Measurements from ENCODE around the gene PELI2.
A peak's percentile ranks its signal among the peaks of the same experiment; 100 is the strongest.

The PELI2 gene

GRCh38 chr14:56199095-56199981, 81.1 kb downstream of the PELI2 start:
- DNase-seq (ENCODE audit: insufficient read length, low spot score) (no peak), FAIRE-seq (peak; percentile 80)

DNA sequence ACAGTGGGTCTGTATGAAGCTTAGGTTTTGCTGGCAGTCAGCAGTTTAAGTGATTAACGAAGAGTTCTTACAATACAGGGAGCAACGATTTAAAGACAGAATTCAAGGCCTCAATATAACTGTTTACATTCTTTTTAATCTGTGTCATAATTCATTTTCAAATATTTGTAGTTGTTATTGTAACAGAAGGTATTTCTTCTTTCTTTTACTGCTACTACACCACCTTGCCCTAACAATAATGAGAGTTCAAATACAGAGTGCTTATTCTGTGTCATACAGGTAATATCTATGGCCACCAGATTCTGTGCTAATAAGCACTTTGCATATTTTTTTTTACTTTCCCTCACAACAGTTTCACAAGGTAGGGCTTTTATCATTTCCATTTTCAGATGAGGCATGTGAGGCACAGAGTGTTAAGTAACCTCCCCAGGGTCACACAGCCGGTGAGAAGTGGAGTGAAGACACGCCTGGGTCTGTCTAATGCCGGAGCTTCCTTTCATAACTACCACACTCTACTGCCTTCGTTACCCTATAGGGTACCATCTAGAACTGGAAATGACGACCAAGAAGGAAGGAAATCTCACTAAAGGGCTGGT, 81.9 kb downstream of the PELI2 start:
- peak; percentile 58 for FAIRE-seq
- peak; percentile 12 for DNase-seq (ENCODE audit: insufficient read length, low spot score)

DNA sequence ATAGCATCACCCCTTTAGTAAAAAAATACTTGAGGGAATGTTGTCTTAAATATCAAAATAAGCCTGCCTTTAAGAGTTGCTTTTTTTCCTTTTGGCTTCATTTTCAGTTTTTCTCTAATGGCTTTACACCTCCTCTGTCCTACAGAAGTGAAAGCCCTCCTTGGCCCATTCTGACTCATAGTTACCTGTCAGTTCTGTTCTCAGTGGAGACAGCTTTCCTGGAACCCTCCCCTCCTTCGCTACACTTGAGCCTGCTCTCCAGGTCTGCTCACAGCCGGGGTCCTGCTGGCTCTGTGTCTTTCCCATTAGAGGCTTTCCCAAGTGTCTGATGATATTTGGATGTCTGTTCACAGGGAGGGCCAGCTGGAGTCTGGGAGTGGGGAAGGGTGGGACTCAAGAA, 84.0 kb downstream of the PELI2 start:
- FAIRE-seq (peak; percentile 75), DNase-seq (ENCODE audit: insufficient read length, low spot score) (no peak)

DNA sequence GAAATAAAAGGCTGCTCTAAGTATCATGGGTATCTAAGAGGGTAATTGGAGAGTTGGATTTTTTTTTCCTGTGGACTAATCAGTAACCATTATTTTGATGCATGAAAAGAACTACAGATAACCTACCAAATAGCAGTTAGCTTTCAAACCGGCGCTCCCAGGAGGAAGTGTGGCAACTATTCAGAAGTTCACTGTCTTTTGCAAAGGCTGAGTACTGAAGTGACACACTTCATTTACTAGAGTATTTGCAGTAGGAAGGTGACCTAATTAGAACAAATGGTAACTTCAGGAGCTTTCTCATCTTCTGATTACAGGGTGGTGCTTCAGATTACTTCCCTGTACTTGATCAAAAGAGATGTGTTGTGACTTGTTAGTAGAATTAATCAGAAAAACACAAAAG, 87.7 kb downstream of the PELI2 start:
- no peak for FAIRE-seq
- DNase-seq (ENCODE audit: insufficient read length, low spot score), result no peak

DNA sequence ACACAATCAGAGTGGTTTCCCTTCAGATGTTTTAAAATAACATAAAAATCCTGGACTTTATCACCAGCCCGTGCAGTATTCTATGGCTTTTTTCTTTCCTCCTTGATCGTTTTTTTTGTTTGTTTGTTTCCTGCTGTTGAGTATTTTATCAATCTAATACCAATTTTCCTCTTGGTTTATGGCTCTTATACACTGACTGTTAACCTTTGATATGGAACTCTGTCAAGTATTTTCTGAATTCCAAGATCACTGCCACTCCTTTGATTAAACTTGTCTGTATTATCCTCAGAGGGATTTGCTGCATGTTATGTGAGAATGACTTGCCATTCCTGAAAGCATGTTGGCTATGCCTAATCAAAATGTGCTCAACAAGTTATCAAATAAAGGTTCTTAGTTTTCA, 88.4 kb downstream of the PELI2 start:
- no peak for FAIRE-seq
- no peak for DNase-seq (ENCODE audit: insufficient read length, low spot score)

DNA sequence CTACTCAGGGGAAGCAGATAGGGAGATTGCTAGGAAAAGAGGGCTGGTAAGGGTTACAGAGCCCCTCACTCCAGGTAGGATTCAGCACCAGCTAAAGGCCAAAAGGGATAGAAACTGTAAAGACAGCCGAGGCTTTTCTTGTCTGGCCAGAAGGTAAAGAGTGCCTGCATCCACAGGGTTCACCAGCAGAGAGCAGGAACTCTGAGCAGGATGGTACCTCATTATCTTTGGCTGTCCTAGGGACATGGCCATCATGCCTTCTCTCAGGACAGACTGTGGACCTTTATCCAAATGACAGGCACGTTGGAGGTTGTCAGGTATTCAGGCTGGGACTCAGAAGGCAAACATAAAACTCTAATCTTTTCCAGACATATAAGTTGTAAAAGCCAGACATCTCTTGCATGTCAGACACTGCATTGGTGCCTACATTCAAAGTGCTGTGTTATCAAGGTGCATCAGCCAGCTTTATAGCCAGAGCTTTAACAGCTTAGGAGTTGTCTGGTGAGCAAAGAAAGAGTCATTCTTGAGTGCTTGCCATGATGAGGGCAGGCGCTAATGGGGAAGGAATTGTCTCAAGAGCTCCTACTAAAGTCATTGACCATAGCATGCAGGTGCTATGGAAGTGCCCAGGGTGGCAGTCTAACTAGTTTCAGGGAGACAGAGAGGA, 89.5 kb downstream of the PELI2 start:
- no peak for FAIRE-seq
- DNase-seq (ENCODE audit: insufficient read length, low spot score), result no peak

GRCh38 chr14:56208520-56208919, 90.3 kb downstream of the PELI2 start:
- no peak for DNase-seq (ENCODE audit: insufficient read length, low spot score)
- FAIRE-seq, result no peak

- FAIRE-seq (no peak), DNase-seq (ENCODE audit: insufficient read length, low spot score) (no peak)
Measured at GRCh38 chr14:56210571-56210970, 92.4 kb downstream of the PELI2 start.

DNA sequence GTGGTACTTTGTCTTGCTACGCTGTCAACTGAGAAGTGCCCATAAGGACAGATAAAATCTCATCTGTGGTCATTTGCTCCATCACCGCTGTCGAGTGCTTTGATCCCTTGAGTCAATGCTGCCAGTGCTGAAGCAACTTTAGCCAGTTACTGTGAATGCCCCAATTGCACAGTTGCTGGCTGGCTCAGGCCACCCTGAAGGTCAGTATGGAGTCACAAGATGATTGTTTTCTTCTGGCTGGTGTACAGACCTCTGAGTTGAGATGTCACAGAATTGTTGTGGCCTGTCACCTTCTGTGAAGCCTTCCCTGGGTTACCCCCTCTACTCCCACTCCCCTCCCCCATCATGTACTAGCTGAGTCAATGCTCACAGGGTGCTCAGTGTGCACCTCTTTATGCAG, 92.9 kb downstream of the PELI2 start:
- DNase-seq (ENCODE audit: insufficient read length, low spot score), result no peak
- no peak for FAIRE-seq

- DNase-seq (ENCODE audit: insufficient read length, low spot score) (no peak), FAIRE-seq (no peak)
Measured at GRCh38 chr14:56211844-56212243, 93.6 kb downstream of the PELI2 start.

- DNase-seq (ENCODE audit: insufficient read length, low spot score), result no peak
Measured at GRCh38 chr14:56212521-56212920, 94.3 kb downstream of the PELI2 start.

DNA sequence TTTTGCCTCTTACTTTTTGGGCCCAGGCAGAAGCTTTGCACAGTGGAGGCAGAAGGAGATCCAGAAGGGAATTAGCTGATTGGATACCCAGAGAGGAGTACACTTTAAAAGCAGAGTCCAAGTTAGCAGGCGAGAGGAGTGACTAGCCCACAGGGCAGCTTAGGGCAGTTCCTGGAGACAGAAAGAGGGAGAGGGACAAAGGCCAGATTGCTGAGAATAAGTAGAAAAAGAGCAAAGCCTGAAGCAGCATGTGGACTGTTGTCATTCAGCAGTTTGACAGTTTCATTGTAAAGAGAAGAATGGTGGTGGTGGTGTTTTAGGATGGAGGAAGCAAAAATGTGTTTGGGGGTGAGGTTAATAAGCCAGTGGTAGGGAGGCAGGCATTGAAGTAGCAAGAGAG, 95.1 kb downstream of the PELI2 start:
- FAIRE-seq (no peak), DNase-seq (ENCODE audit: insufficient read length, low spot score) (no peak)

More at GRCh38 chr14:56212521-56212920, 94.3 kb downstream of the PELI2 start:
- no peak for FAIRE-seq

DNA sequence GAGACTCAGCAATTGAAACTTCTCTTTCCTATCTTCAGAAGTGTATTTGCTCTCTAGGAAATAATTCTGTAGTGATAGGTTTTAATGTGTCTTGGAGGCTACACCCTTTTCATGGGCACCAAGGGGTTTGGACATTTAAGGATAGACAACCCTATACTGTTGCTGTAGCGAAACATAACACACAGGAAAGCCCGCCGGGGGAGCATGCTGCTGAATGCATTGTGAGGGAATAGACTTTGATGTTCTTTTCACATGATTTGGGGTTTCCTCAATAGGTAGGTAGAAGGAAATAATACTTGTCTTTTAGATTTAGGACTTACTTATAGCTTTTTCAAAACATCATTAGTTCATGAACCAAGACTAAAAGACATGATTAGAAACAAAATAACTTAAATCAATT, 97.0 kb downstream of the PELI2 start:
- FAIRE-seq, result no peak
- DNase-seq (ENCODE audit: insufficient read length, low spot score), result no peak

DNA sequence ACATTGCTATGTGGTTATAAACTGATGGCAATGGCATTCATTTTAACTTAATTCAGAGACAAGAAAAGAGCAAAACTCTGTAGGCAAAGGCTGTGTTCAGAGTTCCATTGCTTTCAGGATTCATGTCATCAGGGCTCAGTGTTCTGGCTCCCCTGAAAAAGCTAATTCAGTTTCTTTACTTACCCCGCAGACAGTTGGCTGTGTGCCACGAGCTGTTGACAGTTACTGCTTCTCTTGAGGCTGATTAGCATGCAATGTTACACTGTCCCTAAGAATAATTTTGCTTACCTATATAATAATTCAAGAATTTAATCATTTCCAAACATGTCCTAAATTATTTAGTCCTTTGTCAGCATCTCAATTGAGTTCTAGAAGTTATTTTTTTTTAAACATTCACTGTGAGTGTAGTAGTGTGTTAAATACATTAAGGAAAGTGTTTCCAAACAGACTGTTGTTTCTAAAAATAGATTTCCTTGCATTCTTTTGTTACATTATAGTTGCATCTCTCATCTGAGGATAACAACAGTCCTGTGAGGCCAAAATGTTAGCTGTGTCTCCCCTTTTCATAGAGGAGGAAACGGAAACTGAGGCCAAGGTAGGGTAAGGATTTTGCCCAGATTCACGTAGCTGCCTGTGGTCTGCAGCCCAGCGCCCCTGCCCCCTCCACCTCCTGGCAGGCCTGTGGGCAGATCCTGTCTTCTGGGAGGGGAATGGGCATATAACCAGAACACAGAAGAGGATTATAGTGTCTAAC, 98.6 kb downstream of the PELI2 start:
- FAIRE-seq (no peak), DNase-seq (ENCODE audit: insufficient read length, low spot score) (no peak)

- no peak for DNase-seq (ENCODE audit: insufficient read length, low spot score)
- FAIRE-seq, result no peak
Measured at GRCh38 chr14:56217380-56218045, 99.3 kb downstream of the PELI2 start.

DNA sequence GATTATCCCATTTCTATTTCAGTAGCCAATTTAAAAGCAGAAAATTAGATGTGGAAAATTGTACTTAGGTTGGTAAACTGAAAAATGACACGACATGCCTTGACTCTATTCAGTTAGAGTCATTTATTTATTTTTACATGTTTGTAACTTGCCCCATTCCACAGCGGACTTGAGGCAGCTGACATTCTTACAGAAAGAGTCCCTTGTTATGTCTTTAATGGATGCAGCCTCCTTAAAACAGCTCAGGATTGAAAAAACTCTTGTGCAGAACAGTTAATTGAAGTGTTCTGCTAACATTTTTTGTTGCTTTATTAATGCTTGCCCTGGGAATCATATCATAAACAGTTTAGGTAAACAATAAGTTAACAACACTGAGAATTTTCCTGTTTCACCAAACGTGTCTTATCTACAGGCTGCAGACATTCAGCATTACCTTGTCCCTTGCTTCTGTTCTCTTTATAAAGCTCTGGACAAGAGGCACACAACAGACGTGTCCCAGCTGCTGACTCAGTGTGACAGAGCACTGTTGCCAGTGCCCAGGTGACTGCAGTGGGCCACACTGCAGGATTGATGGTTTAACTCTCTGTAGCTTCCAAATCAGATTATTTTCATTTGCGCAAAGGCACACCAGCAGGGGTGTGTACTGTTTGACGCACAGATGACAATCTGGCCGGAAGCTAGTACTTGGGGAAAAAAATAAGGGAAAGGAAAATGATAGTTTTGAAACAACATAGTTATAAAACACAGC, 101.6 kb downstream of the PELI2 start:
- no peak for FAIRE-seq

GRCh38 chr14:56221382-56222128, 103.3 kb downstream of the PELI2 start:
- DNase-seq (ENCODE audit: insufficient read length, low spot score), result no peak

More for the DNA sequence above, 101.6 kb downstream of the PELI2 start:
- no peak for DNase-seq (ENCODE audit: insufficient read length, low spot score)

DNA sequence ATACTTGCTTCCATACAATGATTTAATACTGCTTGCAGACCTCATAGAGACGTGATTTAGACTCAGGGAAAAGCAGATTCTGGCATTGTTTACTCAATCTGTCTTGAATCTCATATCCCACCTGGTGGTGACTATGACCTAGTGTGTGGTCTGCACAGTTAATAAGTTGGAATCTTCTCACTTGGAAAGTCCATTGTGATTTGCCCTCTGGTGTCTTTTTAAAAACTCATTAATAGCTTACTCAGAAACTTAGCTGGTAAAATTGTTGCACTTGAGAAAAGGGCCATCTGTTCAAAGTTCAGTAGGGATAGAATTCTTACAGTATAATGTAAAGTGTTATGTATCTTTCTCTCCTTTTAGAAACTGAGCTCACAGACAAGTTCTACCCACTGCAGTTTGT, 106.0 kb downstream of the PELI2 start:
- DNase-seq (ENCODE audit: insufficient read length, low spot score) (no peak), FAIRE-seq (no peak)

More at GRCh38 chr14:56221382-56222128, 103.3 kb downstream of the PELI2 start:
- no peak for FAIRE-seq

All from GM19239 (cell line).